SK-N-SH treated with all-trans-retinoic acid at 6 μM for 48 hours (cell line): Measurements from ENCODE around the gene TMEM131.

Source experiments
- POU6F1 ChIP-seq: fragments of 250-450 bp; sonication (Bioruptor Pico); IDR thresholded peaks from 2 replicates; pipeline ENCODE4 v1.8.0; 2021; ENCODE audit warnings: low read depth, mild to moderate bottlenecking, moderate library complexity, borderline replicate concordance
- RARB ChIP-seq: fragments of 250-450 bp; sonication (Bioruptor Pico); IDR thresholded peaks from 2 replicates; pipeline ENCODE4 v1.8.0; 2021; ENCODE audit warnings: mild to moderate bottlenecking, moderate library complexity
- TOX ChIP-seq: fragments of 250-450 bp; sonication (Bioruptor Pico); IDR thresholded peaks from 2 replicates; pipeline ENCODE4 v1.8.0; 2021; ENCODE audit warnings: mild to moderate bottlenecking, moderate library complexity, borderline replicate concordance
- ZNF565 ChIP-seq: fragments of 450-650 bp; formaldehyde crosslinking; conservative IDR thresholded peaks from 2 replicates; pipeline ENCODE4 v1.5.0; 2020; ENCODE audit warnings: low read depth, mild to moderate bottlenecking, moderate library complexity

GRCh38 chr2:97966545-97967215 is 29.1 kb downstream of the TMEM131 start:
- TF ChIP-seq RARB (CRISPR knock-in tag) (no peak), POU6F1 (CRISPR knock-in tag) (no peak), TOX (CRISPR knock-in tag) (no peak), ZNF565 (CRISPR knock-in tag) (no peak)
